ENCODE data around the gene C22orf31. TPM values are rescaled to one million over a fixed set of nuclear protein-coding genes. Genes with fewer than 3 reads are reported as not detected.

The C22orf31 gene
- total RNA-seq, 4 donors from 2014 or later = not detected

DNA sequence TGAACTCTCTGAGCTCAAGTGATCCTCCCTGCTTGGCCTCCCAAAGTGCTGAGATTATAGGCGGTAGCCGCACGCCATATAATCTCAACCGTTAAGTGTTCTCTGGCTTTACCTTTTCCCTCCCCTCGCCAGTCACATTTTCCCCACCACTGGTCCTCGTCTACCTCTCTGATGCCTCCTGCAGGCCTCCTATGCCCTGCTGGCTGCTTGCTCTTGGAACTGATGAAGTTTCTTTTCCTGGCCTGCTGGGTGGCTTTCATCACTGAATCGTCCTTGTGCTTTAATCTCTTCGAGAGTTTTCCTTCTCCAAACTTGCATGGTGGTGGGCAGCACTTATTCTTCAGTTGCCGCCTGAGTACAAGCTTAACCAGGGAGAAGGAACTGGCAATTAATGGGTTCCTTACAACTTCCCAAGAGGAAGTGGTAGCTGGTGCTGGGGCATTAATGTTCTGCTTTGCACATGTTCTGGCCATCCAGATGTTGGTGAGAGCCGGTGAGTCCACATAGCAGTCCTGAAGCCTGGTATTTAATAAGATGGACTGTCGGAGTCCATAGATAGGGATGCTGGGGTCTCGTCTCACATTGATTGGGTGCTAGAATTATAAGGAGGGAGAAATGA lies 1.3 kb downstream of the C22orf31 start:
- H3K27ac ChIP-seq (replicated peaks in 1 of 4) = no peak overlapping the region
- DNase-seq (ENCODE audit: extremely low spot score) = no peak
- 89% methylated on average over 12 of the region's 12 CpGs for WGBS
- intact Hi-C loops (cut with DNase I) = no loop called here
- no peak for TF ChIP-seq POLR2AphosphoS5 (IDR thresholded peaks at IDR 0.05)
- no peaks in the 10 kb centered on the region for H3K4me1 ChIP-seq
- no peak overlapping the region for H3K4me3 ChIP-seq
- no peaks in the 10 kb centered on the region for H3K9me3 ChIP-seq
- H3K27me3 ChIP-seq = peaks cover 0 to 4% (median 0%) of the 10 kb centered on the region in 4 donors
- H3K36me3 ChIP-seq = no peaks in the 10 kb centered on the region

DNA sequence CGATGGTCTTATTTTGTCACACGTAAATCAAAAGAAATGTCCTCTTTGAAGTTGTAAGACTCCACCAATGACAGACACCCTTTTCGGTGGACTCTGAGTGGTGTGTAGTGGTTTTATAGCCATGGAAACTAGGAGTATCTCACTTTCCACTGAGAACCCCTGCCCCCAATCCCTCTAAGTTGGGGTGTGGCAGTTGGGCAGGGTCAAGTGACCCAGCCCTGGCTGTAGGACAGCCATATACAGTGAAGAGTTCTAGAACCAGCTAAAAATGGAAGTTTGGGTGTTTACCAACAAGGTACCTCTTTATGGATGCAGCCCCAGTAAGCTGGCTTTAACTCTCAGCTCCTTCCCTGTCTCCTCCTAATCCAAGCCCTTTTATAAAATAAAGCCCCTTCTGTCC lies 5.2 kb downstream of the C22orf31 start:
- no peak overlapping the region for H3K27ac ChIP-seq (replicated peaks in 1 of 4)
- TF ChIP-seq, protein P1, sequence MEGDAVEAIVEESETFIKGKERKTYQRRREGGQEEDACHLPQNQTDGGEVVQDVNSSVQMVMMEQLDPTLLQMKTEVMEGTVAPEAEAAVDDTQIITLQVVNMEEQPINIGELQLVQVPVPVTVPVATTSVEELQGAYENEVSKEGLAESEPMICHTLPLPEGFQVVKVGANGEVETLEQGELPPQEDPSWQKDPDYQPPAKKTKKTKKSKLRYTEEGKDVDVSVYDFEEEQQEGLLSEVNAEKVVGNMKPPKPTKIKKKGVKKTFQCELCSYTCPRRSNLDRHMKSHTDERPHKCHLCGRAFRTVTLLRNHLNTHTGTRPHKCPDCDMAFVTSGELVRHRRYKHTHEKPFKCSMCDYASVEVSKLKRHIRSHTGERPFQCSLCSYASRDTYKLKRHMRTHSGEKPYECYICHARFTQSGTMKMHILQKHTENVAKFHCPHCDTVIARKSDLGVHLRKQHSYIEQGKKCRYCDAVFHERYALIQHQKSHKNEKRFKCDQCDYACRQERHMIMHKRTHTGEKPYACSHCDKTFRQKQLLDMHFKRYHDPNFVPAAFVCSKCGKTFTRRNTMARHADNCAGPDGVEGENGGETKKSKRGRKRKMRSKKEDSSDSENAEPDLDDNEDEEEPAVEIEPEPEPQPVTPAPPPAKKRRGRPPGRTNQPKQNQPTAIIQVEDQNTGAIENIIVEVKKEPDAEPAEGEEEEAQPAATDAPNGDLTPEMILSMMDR (IDR thresholded peaks at IDR 0.05) = no peak
- TF ChIP-seq POLR2AphosphoS5 (IDR thresholded peaks at IDR 0.05) (no peak), EP300 (IDR thresholded peaks at IDR 0.05) (no peak)
- H3K9me3 ChIP-seq = no peaks in the 10 kb centered on the region
- no peaks in the 10 kb centered on the region for H3K4me1 ChIP-seq
- H3K4me3 ChIP-seq = no peak overlapping the region
- WGBS = 97% methylated on average over 3 of the region's 3 CpGs
- intact Hi-C loops (cut with DNase I) = no loop called here
- no peak for DNase-seq (ENCODE audit: extremely low spot score)
- H3K27me3 ChIP-seq = no peaks in the 10 kb centered on the region
- no peaks in the 10 kb centered on the region for H3K36me3 ChIP-seq

DNA sequence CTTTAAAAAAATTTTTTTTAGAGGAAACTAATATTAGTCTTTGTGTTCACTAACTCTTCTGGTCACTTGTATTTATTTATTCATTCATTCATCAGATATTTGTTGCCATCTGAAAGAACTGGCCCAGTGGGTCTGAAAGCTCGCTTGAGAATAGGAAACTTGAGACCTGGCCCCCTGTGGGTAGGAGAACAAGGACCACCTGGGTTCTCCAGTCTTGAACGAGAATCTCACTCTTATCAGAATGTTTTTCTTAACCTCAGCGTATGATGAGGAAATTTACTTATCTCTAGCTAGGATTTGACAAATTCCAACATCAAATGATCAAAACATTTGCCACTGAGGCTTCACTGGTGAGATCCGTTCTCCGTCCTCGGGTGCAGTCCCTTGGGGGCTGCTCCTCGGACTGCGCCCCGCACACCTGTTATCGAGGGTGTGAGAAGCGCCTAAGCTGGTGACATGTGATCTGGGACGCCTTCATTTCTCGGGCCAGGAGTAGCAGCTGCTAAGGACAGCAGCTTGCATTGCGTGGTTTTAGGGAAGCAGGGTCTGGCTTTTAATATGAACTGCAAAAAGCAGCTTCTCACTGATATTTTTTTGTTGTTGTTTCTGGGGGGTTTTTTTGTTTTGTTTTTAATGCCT lies 6.3 kb downstream of the C22orf31 start:
- TF ChIP-seq EP300 (IDR thresholded peaks at IDR 0.05) (no peak), POLR2AphosphoS5 (IDR thresholded peaks at IDR 0.05) (no peak), POLR2A (IDR thresholded peaks at IDR 0.05; ENCODE audit: low read depth) (no peak)
- TF ChIP-seq, protein P1 (IDR thresholded peaks at IDR 0.05) = no peak
- Histone ChIP-seq H3K4me3 (no peak overlapping the region), H3K4me1 (no peaks in the 10 kb centered on the region), H3K27ac (replicated peaks in 1 of 4) (no peak overlapping the region), H3K36me3 (peaks cover 0 to 11% (median 6%) of the 10 kb centered on the region in 4 donors), H3K27me3 (no peaks in the 10 kb centered on the region), H3K9me3 (no peaks in the 10 kb centered on the region)
- intact Hi-C loops (cut with DNase I) = no loop called here
- 84% methylated on average over 14 of the region's 14 CpGs for WGBS
- DNase-seq (ENCODE audit: extremely low spot score) = no peak

DNA sequence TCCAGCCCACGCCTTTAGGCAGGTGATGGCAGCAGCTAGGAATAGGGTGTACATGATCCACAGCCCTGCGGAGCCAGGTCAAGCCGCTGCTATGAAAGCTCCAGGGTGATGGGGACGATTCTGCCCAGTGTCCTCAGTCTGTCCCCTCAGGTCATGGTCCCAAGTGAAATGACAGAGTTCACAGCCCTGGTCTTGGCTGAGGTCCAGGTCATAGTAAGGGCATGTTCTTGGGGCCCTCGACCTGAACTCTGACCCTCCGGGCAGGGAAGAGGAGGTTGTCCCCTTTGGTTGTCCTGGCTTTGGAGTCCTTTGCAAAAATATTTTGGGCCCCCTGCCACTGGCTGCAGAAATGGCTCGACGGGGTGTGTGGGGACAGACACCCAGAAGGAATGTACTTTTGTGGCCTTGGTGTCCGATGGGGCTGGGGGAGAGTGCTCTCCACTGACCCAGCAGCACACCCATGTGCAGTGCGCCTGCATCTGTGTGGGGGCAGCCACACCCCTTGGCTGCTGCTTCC lies 7.3 kb downstream of the C22orf31 start:
- no peak overlapping the region for H3K4me3 ChIP-seq
- DNase-seq (ENCODE audit: extremely low spot score) = no peak
- 87% methylated on average over 8 of the region's 10 CpGs for WGBS
- H3K4me1 ChIP-seq = no peaks in the 10 kb centered on the region
- TF ChIP-seq, protein P1 (IDR thresholded peaks at IDR 0.05) = no peak
- no peak for TF ChIP-seq POLR2AphosphoS5 (IDR thresholded peaks at IDR 0.05)
- no peak for TF ChIP-seq EP300 (IDR thresholded peaks at IDR 0.05)
- TF ChIP-seq POLR2A (IDR thresholded peaks at IDR 0.05; ENCODE audit: low read depth) = no peak
- H3K9me3 ChIP-seq = no peaks in the 10 kb centered on the region
- H3K36me3 ChIP-seq = peaks cover 8 to 21% (median 16%) of the 10 kb centered on the region in 4 donors
- intact Hi-C loops (cut with DNase I) = no loop called here
- no peak overlapping the region for H3K27ac ChIP-seq (replicated peaks in 1 of 4)
- no peaks in the 10 kb centered on the region for H3K27me3 ChIP-seq

DNA sequence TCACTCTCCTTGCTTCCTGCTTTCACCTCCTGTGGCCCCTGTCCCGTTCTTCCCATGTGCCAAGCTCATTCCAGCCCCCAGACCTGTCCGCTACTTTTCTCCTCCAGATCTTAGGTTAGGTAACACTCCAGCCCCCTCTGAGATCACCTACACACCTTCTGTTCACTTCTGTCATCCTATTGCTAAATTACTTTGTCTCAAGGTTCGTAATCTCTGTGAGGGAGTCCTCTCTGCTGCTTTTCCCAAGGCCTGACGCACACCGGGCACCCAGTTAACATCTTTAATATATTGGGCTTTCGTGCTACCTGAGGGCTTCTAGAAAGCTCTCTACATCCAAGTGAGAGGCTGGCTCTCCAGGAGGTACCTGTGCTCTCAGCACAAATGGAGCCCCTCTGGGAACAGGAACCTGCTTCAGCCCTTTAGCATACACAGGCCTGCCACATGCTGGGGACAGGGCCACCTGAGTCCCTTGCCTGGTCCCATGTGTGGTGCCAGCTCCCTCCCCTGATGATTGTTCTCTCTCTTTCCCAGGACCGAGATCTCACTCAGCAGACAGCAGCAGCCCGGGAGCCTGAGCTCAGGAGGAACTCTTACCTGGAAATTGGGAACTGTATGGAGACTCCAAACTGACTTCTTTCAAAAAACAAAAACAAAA lies 8.5 kb downstream of the C22orf31 start:
- no peaks in the 10 kb centered on the region for H3K4me1 ChIP-seq
- no peak overlapping the region for H3K4me3 ChIP-seq
- no peak for DNase-seq (ENCODE audit: extremely low spot score)
- peaks cover 19 to 32% (median 27%) of the 10 kb centered on the region in 4 donors for H3K36me3 ChIP-seq
- no peak overlapping the region for H3K27ac ChIP-seq (replicated peaks in 1 of 4)
- TF ChIP-seq, protein P1 (IDR thresholded peaks at IDR 0.05) = no peak
- TF ChIP-seq POLR2AphosphoS5 (IDR thresholded peaks at IDR 0.05) (no peak), EP300 (IDR thresholded peaks at IDR 0.05) (no peak), POLR2A (IDR thresholded peaks at IDR 0.05; ENCODE audit: low read depth) (no peak)
- H3K27me3 ChIP-seq = no peaks in the 10 kb centered on the region
- H3K9me3 ChIP-seq = no peaks in the 10 kb centered on the region
- intact Hi-C loops (cut with DNase I) = no loop called here
- WGBS = 96% methylated on average over 8 of the region's 8 CpGs
